K562 (cell line): ENCODE results near the gene TMEM127. TPM values are rescaled to one million over a fixed set of nuclear protein-coding genes. Genes with fewer than 3 reads are reported as not detected.

Experiments
- ATAC-seq: fragments of 200-7000 bp; cut with Tn5 transposase; 3 replicates; pipeline ENCODE4 v1.9.1; 2020; ENCODE audit warnings: moderate library complexity
- BruUV-seq: library from RNA; stranded (reverse); fragments of 400-500 nt; replicated peaks from 2 replicates; lab custom pipeline; 2021; lab: Mats Ljungman, UMichigan
- CTCF ChIA-PET: fragments of 300-600 bp; formaldehyde crosslinking; extraction: SDS; loops from one replicate; lab custom pipeline; 2021; ENCODE audit warnings: low intra/inter-chr PET ratio; lab: Yijun Ruan, JAX
- POLR2A ChIA-PET: fragments of 300-600, 350-650 bp; sonication (Branson Sonifier 250); formaldehyde crosslinking; extraction: SDS; loops from one replicate; lab custom pipeline; 2021; ENCODE audit warnings: antibody characterized with exemption, inconsistent platforms; lab: Yijun Ruan, JAX
- DNase-seq, 4 experiments: peaks; one replicate each; pipeline versions ENCODE4 v3.0.0 to v3.0.0-alpha.2; 2011 to 2018; ENCODE audit warnings: low spot score in 3 of 4, mixed read lengths in 3 of 4; ENCODE audit errors: extremely low read depth in 1 of 4
- FAIRE-seq: peaks from 2 replicates; lab custom pipeline; 2011; peaks lifted over from hg19 to GRCh38; lab: Jason Lieb, UNC
- H2AFZ ChIP-seq: 2 replicates; pipeline ENCODE4 v1.6.0; 2011; ENCODE audit warnings: low read depth, low read length, control low read depth, inconsistent platforms
- H3K27ac ChIP-seq: fragments of 200-600 bp; 3 replicates; pipeline ENCODE4 v1.8.0; 2011; ENCODE audit warnings: low read depth, mild to moderate bottlenecking, control low read depth, inconsistent platforms, low read length, moderate library complexity, mixed read lengths; ENCODE audit errors: extremely low read depth
- H3K27me3 ChIP-seq, 2 experiments: fragments of 300-600 bp in 1 of 2; 2 replicates in 1 of 2; 3 replicates in 1 of 2; pipeline versions ENCODE4 v1.6.0 to v1.8.0; 2011; ENCODE audit warnings: inconsistent platforms in 2 of 2, low read length in 2 of 2, mild to moderate bottlenecking in 1 of 2, mixed read lengths in 1 of 2, moderate library complexity in 1 of 2; ENCODE audit not compliant: control insufficient read depth in 2 of 2, insufficient read depth in 2 of 2
- H3K36me3 ChIP-seq: fragments of 300-600 bp; 3 replicates; pipeline ENCODE4 v1.8.0; 2011; ENCODE audit warnings: mild to moderate bottlenecking, low read length, inconsistent platforms; ENCODE audit not compliant: control insufficient read depth, insufficient read depth
- H3K4me1 ChIP-seq, 2 experiments: fragments of 200-600 bp in 1 of 2; replicated peaks in 1 of 2; 2 replicates in 1 of 2; 3 replicates in 1 of 2; pipeline versions ENCODE4 v1.5.1 to v1.8.0; 2011; ENCODE audit warnings: inconsistent platforms in 2 of 2, low read length in 2 of 2, mild to moderate bottlenecking in 1 of 2, mixed read lengths in 1 of 2, moderate library complexity in 1 of 2; ENCODE audit not compliant: control insufficient read depth in 2 of 2, insufficient read depth in 2 of 2
- H3K4me2 ChIP-seq: 2 replicates; pipeline ENCODE4 v1.6.1; 2011; ENCODE audit warnings: low read length, control low read depth, inconsistent platforms, mixed read lengths; ENCODE audit not compliant: insufficient read depth
- H3K4me3 ChIP-seq: fragments of 200-600 bp; sonication (generic), shearing (Covaris generic); 2 replicates; pipeline ENCODE4 v1.5.1; 2016; ENCODE audit warnings: control low read depth, inconsistent platforms
- H3K79me2 ChIP-seq: fragments of 200-600 bp; 3 replicates; pipeline ENCODE4 v1.8.0; 2011; ENCODE audit warnings: low read length, inconsistent platforms; ENCODE audit not compliant: control insufficient read depth, insufficient read depth
- H3K9ac ChIP-seq, 2 experiments: 2 replicates each; pipeline versions ENCODE4 v1.6.0 to v1.6.1; 2011; ENCODE audit warnings: low read depth in 2 of 2, low read length in 2 of 2, control low read depth in 1 of 2, inconsistent platforms in 1 of 2, mild to moderate bottlenecking in 1 of 2, mixed read lengths in 1 of 2; ENCODE audit not compliant: insufficient read depth in 1 of 2
- H3K9me1 ChIP-seq: one replicate; pipeline ENCODE4 v1.6.0; 2011; ENCODE audit warnings: inconsistent platforms, mild to moderate bottlenecking, low read length, moderate library complexity; ENCODE audit not compliant: control insufficient read depth, insufficient read depth
- H3K9me3 ChIP-seq: replicated peaks from 2 replicates; pipeline ENCODE4 v1.5.1; 2011; ENCODE audit warnings: low read depth, low read length, inconsistent platforms; ENCODE audit not compliant: control insufficient read depth, insufficient read depth
- H4K20me1 ChIP-seq: replicated peaks from 2 replicates; pipeline ENCODE4 v1.6.1; 2011; ENCODE audit warnings: low read length, inconsistent platforms, mixed read lengths; ENCODE audit not compliant: control insufficient read depth, insufficient read depth
- ATF7 ChIP-seq: fragments of 450-650 bp; IDR thresholded peaks from 2 replicates; pipeline ENCODE4 v1.7.1; 2014; ENCODE audit warnings: mild to moderate bottlenecking, moderate library complexity
- CTBP1 ChIP-seq: fragments of 450-650 bp; IDR thresholded peaks from 2 replicates; pipeline ENCODE4 v1.6.1; 2016; ENCODE audit warnings: borderline replicate concordance
- ETS2 ChIP-seq: IDR thresholded peaks from 2 replicates; pipeline ENCODE4 v1.6.1; 2016; ENCODE audit warnings: borderline replicate concordance, missing genetic modification characterization, mild to moderate bottlenecking, moderate library complexity, missing compliant biosample characterization; ENCODE audit not compliant: poor library complexity, severe bottlenecking
- KDM2B ChIP-seq: fragments of 250-450 bp; sonication (Bioruptor Pico); IDR thresholded peaks from 2 replicates; pipeline ENCODE4 v1.8.0; 2021; ENCODE audit warnings: mild to moderate bottlenecking, moderate library complexity
- NCOA2 ChIP-seq, 2 experiments: fragments of 450-650 bp; IDR thresholded peaks; 2 replicates each; pipeline ENCODE4 v1.6.1; 2018; ENCODE audit warnings: mild to moderate bottlenecking in 2 of 2, moderate library complexity in 1 of 2; ENCODE audit not compliant: partially characterized antibody in 2 of 2
- PRMT5 ChIP-seq: sonication (generic); formaldehyde crosslinking; IDR thresholded peaks from 2 replicates; pipeline ENCODE4 v1.5.0; 2020; ENCODE audit warnings: missing genetic modification reagents
- SMARCA4 ChIP-seq: fragments of 450-650 bp; IDR thresholded peaks from 2 replicates; pipeline ENCODE4 v1.6.1; 2016
- TAF7 ChIP-seq: fragments of 450-650 bp; IDR thresholded peaks from 2 replicates; pipeline ENCODE4 v1.6.1; 2016; ENCODE audit warnings: missing genetic modification characterization, missing compliant biosample characterization
- TRIM24 ChIP-seq, 2 experiments: fragments of 450-650 bp; IDR thresholded peaks; 2 replicates each; pipeline ENCODE4 v1.6.1; 2016
- ZNF778 ChIP-seq: fragments of 450-650 bp; formaldehyde crosslinking; IDR thresholded peaks from 2 replicates; pipeline ENCODE4 v1.4.0; 2020; ENCODE audit warnings: mild to moderate bottlenecking, moderate library complexity
- WGBS: fragments of 100-300 bp; shearing (Covaris generic); methylation state at CpG from one replicate; pipeline ENCODE4 v1.1.6; 2016; ENCODE audit warnings: low coverage, mixed read lengths; ENCODE audit not compliant: insufficient coverage; ENCODE audit errors: missing lambda C conversion rate; 5-methylcytosine and 5-hydroxymethylcytosine counted together
- in situ Hi-C: fragments of 300-500 bp; cut with MboI; formaldehyde crosslinking; loops from 4 replicates; pipeline ENCODE4 v1.15.0; 2018; ENCODE audit warnings: inconsistent platforms, mixed read lengths
- intact Hi-C: fragments of 100-400 bp; cut with micrococcal nuclease; formaldehyde crosslinking; loops from 2 replicates; pipeline ENCODE4 v1.14.2; 2022
- polyA plus RNA-seq, 8 experiments: library from polyadenylated mRNA; depleted of rRNA in 4 of 8; stranded (reverse) in 5 of 8; unstranded in 3 of 8; fragments of >200 nt; fragmentation: Nextera tagmentation in 2 of 8; fragmentation: Illumina TruSeq in 1 of 8; extraction: Ambion mirVana in 2 of 8; extraction: Trizol in 1 of 8; gene quantifications; 2 replicates each; pipeline versions ENCODE4 v1.2.1 to v1.2.3, GENCODE V29; 2011 to 2014; ENCODE audit warnings: inconsistent platforms in 1 of 8, missing spikeins in 1 of 8
- total RNA-seq, 7 experiments: library from RNA; depleted of rRNA in 6 of 7; stranded (reverse); fragments of >200 nt in 6 of 7; fragmentation: Illumina TruSeq in 2 of 7; extraction: Trizol in 2 of 7; gene quantifications; 2 replicates each; pipeline versions ENCODE4 v1.2.1 to v1.2.3, GENCODE V29; 2011 to 2021; ENCODE audit warnings: low replicate concordance in 1 of 7
- TF ChIP-seq, protein P1 (sequence below), 3 experiments: IDR thresholded peaks in 2 of 3; conservative IDR thresholded peaks in 1 of 3; 2 replicates each; pipeline ENCODE4 v1.5.1; 2011 to 2012; ENCODE audit warnings: low read length in 3 of 3, mild to moderate bottlenecking in 3 of 3, control low read depth in 2 of 3, improper control_type of control experiment in 1 of 3, inconsistent platforms in 1 of 3, low read depth in 1 of 3, mixed read lengths in 1 of 3, moderate library complexity in 1 of 3; ENCODE audit not compliant: insufficient read depth in 2 of 3
- TF ChIP-seq, protein P2 (sequence below): fragments of 450-650 bp; IDR thresholded peaks from 2 replicates; pipeline ENCODE4 v1.6.1; 2017; ENCODE audit warnings: antibody characterized with exemption
- TF ChIP-seq, protein P3 (sequence below): fragments of 450-650 bp; IDR thresholded peaks from 2 replicates; pipeline ENCODE4 v1.6.1; 2016; ENCODE audit warnings: missing biosample characterization, missing genetic modification characterization
- TF ChIP-seq, protein P4 (sequence below): sonication (generic); formaldehyde crosslinking; IDR thresholded peaks from 2 replicates; pipeline ENCODE4 v1.8.0; 2022; ENCODE audit warnings: mild to moderate bottlenecking, missing genetic modification reagents

The TMEM127 gene
- total and polyA plus RNA-seq, 9 of the 15 experiments (the other 6 are each of a cell fraction or from before 2014, with no cell fraction given): 1.7 to 20.0 (median 9.9) TPM

DNA sequence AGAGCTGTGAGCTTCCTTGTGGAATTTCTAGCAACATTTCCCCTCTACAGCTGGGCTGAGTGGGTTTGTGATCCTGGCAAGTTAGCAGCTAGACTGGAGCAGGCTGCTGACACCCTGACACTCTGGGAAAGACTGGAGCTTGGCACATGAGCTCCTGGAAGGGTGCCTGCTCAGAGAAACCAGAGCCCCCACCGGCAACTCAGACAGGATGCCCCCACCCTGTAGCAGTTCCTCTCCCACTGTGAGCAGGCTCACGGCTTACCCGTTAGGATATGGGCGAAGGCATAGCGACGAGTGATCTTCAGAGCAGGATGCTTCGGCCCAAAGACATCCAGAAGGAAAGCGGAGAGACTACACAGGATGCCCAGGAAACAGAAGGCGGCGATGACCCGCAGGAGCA lies 11.2 kb downstream of the TMEM127 start:
- POLR2A ChIA-PET: interaction anchor here (0.6 to 2.4 kb wide), 6 partner anchors 8 to 230 kb away, joined by 3 to 10 read pairs (median 4); partner anchors contain the start of genes CIAO1 and TMEM127
- BruUV-seq: no TSS peak
- H3K4me3 ChIP-seq: no peak overlapping the region
- no peak overlapping the region for H3K9ac ChIP-seq
- FAIRE-seq (no peak), DNase-seq (no peak), ATAC-seq (no peak)
- no peak overlapping the region for H3K4me2 ChIP-seq
- H3K27ac ChIP-seq: no peak overlapping the region
- intact Hi-C loops: no loop called here
- WGBS: 95% methylated on average over 11 of the region's 11 CpGs
- H3K9me1 ChIP-seq: no peaks in the 10 kb centered on the region
- H3K36me3 ChIP-seq: peaks cover 62% of the 10 kb centered on the region; the same call in 2 of the 3 replicates
- H3K79me2 ChIP-seq: peaks cover 5% of the 10 kb centered on the region; the same call in 2 of the 3 replicates
- H2AFZ ChIP-seq: no peak overlapping the region
- peaks cover 3 to 6% of the 10 kb centered on the region in 2 experiments; a peak in 2 of 5 replicates for H3K4me1 ChIP-seq
- in situ Hi-C loops: no loop called here
- CTCF ChIA-PET: no interaction called here
- no peaks in the 10 kb centered on the region for H4K20me1 ChIP-seq
- TF ChIP-seq CTBP1 (no peak), TAF7 (tag) (no peak), ETS2 (no peak), KDM2B (CRISPR knock-in tag) (no peak), TRIM24 (IDR thresholded peaks at IDR 0.05) (no peak), ATF7 (no peak), NCOA2 (IDR thresholded peaks at IDR 0.05; ENCODE audit: partially characterized antibody in 2 of 2) (no peak), ZNF778 (no peak), SMARCA4 (no peak), PRMT5 (CRISPR knock-in tag) (no peak)
- TF ChIP-seq, protein P1, sequence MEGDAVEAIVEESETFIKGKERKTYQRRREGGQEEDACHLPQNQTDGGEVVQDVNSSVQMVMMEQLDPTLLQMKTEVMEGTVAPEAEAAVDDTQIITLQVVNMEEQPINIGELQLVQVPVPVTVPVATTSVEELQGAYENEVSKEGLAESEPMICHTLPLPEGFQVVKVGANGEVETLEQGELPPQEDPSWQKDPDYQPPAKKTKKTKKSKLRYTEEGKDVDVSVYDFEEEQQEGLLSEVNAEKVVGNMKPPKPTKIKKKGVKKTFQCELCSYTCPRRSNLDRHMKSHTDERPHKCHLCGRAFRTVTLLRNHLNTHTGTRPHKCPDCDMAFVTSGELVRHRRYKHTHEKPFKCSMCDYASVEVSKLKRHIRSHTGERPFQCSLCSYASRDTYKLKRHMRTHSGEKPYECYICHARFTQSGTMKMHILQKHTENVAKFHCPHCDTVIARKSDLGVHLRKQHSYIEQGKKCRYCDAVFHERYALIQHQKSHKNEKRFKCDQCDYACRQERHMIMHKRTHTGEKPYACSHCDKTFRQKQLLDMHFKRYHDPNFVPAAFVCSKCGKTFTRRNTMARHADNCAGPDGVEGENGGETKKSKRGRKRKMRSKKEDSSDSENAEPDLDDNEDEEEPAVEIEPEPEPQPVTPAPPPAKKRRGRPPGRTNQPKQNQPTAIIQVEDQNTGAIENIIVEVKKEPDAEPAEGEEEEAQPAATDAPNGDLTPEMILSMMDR (IDR thresholded peaks at IDR 0.05 in 2 of 3, conservative IDR thresholded peaks at IDR 0.05 in 1 of 3; ENCODE audit: insufficient read depth in 2 of 3, low read depth in 1 of 3, low read length in 3 of 3): no peak
- TF ChIP-seq, protein P2, sequence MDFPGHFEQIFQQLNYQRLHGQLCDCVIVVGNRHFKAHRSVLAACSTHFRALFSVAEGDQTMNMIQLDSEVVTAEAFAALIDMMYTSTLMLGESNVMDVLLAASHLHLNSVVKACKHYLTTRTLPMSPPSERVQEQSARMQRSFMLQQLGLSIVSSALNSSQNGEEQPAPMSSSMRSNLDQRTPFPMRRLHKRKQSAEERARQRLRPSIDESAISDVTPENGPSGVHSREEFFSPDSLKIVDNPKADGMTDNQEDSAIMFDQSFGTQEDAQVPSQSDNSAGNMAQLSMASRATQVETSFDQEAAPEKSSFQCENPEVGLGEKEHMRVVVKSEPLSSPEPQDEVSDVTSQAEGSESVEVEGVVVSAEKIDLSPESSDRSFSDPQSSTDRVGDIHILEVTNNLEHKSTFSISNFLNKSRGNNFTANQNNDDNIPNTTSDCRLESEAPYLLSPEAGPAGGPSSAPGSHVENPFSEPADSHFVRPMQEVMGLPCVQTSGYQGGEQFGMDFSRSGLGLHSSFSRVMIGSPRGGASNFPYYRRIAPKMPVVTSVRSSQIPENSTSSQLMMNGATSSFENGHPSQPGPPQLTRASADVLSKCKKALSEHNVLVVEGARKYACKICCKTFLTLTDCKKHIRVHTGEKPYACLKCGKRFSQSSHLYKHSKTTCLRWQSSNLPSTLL: no peak
- TF ChIP-seq, protein P3, sequence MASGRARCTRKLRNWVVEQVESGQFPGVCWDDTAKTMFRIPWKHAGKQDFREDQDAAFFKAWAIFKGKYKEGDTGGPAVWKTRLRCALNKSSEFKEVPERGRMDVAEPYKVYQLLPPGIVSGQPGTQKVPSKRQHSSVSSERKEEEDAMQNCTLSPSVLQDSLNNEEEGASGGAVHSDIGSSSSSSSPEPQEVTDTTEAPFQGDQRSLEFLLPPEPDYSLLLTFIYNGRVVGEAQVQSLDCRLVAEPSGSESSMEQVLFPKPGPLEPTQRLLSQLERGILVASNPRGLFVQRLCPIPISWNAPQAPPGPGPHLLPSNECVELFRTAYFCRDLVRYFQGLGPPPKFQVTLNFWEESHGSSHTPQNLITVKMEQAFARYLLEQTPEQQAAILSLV (tag): no peak
- TF ChIP-seq, protein P4, sequence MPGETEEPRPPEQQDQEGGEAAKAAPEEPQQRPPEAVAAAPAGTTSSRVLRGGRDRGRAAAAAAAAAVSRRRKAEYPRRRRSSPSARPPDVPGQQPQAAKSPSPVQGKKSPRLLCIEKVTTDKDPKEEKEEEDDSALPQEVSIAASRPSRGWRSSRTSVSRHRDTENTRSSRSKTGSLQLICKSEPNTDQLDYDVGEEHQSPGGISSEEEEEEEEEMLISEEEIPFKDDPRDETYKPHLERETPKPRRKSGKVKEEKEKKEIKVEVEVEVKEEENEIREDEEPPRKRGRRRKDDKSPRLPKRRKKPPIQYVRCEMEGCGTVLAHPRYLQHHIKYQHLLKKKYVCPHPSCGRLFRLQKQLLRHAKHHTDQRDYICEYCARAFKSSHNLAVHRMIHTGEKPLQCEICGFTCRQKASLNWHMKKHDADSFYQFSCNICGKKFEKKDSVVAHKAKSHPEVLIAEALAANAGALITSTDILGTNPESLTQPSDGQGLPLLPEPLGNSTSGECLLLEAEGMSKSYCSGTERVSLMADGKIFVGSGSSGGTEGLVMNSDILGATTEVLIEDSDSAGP (CRISPR knock-in tag): no peak
- H3K27me3 ChIP-seq: no peaks in the 10 kb centered on the region
- H3K9me3 ChIP-seq: no peaks in the 10 kb centered on the region
